CD14-positive monocyte (primary cell): ENCODE measurements around the gene CBLB. TPM values are rescaled to one million over a fixed set of nuclear protein-coding genes. Genes with fewer than 3 reads are reported as not detected.

Source experiments
- DNase-seq, 3 donors: peaks; one replicate each; pipeline ENCODE4 v3.0.0-alpha.2; 2011 to 2022
- H2AFZ ChIP-seq: 2 replicates; pipeline ENCODE4 v1.6.0; 2012; ENCODE audit warnings: mild to moderate bottlenecking, low read depth, low read length, inconsistent platforms; ENCODE audit not compliant: insufficient read depth, poor library complexity, severe bottlenecking
- H3K27ac ChIP-seq, 2 donors: 1 replicate in 1 of 2; 2 replicates in 1 of 2; pipeline ENCODE4 v1.5.1; 2012 to 2013; ENCODE audit warnings: low read length in 2 of 2, control low read depth in 1 of 2, inconsistent platforms in 1 of 2, low read depth in 1 of 2, mild to moderate bottlenecking in 1 of 2
- H3K27me3 ChIP-seq, 2 donors: one replicate each; pipeline versions ENCODE4 v1.6.0 to v1.6.1; 2011 to 2013; ENCODE audit warnings: low read length in 2 of 2; ENCODE audit not compliant: control insufficient read depth in 2 of 2, insufficient read depth in 2 of 2
- H3K36me3 ChIP-seq, 2 donors: replicated peaks in 1 of 2; 1 replicate in 1 of 2; 2 replicates in 1 of 2; pipeline versions ENCODE4 v1.5.1 to v1.6.1; 2012 to 2013; ENCODE audit warnings: low read length in 2 of 2, control low read depth in 1 of 2, inconsistent platforms in 1 of 2, mild to moderate bottlenecking in 1 of 2; ENCODE audit not compliant: insufficient read depth in 2 of 2, control insufficient read depth in 1 of 2
- H3K4me1 ChIP-seq, 2 donors: 1 replicate in 1 of 2; 2 replicates in 1 of 2; pipeline versions ENCODE4 v1.5.1 to v1.6.1; 2012 to 2013; ENCODE audit warnings: low read length in 2 of 2, control low read depth in 1 of 2, inconsistent platforms in 1 of 2, mild to moderate bottlenecking in 1 of 2, moderate library complexity in 1 of 2; ENCODE audit not compliant: insufficient read depth in 2 of 2, control insufficient read depth in 1 of 2
- H3K4me2 ChIP-seq: replicated peaks from 2 replicates; pipeline ENCODE3; 2012; ENCODE audit warnings: low read length, moderate library complexity, mild to moderate bottlenecking; ENCODE audit not compliant: poor library complexity, severe bottlenecking; ENCODE audit errors: extremely low read depth
- H3K4me3 ChIP-seq, 3 experiments: fragments of 200-600 bp in 1 of 3; sonication (generic) in 1 of 3; replicated peaks in 1 of 3; 1 replicate in 2 of 3; 2 replicates in 1 of 3; pipeline ENCODE4 v1.5.1; 2011 to 2013; ENCODE audit warnings: low read length in 3 of 3, mild to moderate bottlenecking in 3 of 3, control low read depth in 2 of 3, low read depth in 2 of 3, inconsistent platforms in 1 of 3, moderate library complexity in 1 of 3
- H3K79me2 ChIP-seq: 2 replicates; pipeline ENCODE4 v1.6.0; 2012; ENCODE audit warnings: mild to moderate bottlenecking, control low read depth, inconsistent platforms, low read length, moderate library complexity; ENCODE audit not compliant: insufficient read depth
- H3K9ac ChIP-seq: 2 replicates; pipeline ENCODE4 v1.6.0; 2017; ENCODE audit warnings: low read length, mild to moderate bottlenecking; ENCODE audit not compliant: insufficient read depth, poor library complexity, severe bottlenecking
- H3K9me3 ChIP-seq, 2 donors: replicated peaks in 1 of 2; 1 replicate in 1 of 2; 2 replicates in 1 of 2; pipeline versions ENCODE4 v1.5.1 to v1.6.1; 2012 to 2013; ENCODE audit warnings: low read length in 2 of 2, control low read depth in 1 of 2; ENCODE audit not compliant: control insufficient read depth in 1 of 2, insufficient read depth in 1 of 2
- H4K20me1 ChIP-seq: 2 replicates; pipeline ENCODE4 v1.6.0; 2012; ENCODE audit warnings: mild to moderate bottlenecking, low read length, control low read depth, moderate library complexity; ENCODE audit not compliant: insufficient read depth
- H3K27ac Mint-ChIP-seq, 7 donors: one replicate each; pipeline ENCODE4 v1.8.0; 2020; ENCODE audit warnings: mild to moderate bottlenecking in 7 of 7, mixed read lengths in 7 of 7, moderate library complexity in 6 of 7, inconsistent platforms in 2 of 7
- H3K27me3 Mint-ChIP-seq, 3 donors: one replicate each; pipeline ENCODE4 v1.8.0; 2021 to 2022; ENCODE audit warnings: low read depth in 3 of 3, mild to moderate bottlenecking in 3 of 3, mixed read lengths in 3 of 3, moderate library complexity in 3 of 3, inconsistent platforms in 1 of 3
- H3K36me3 Mint-ChIP-seq, 2 donors: one replicate each; pipeline ENCODE4 v1.8.0; 2020; ENCODE audit warnings: mixed read lengths in 2 of 2, inconsistent platforms in 1 of 2, mild to moderate bottlenecking in 1 of 2
- H3K4me1 Mint-ChIP-seq: one replicate; pipeline ENCODE4 v1.8.0; 2020; ENCODE audit warnings: mild to moderate bottlenecking, mixed read lengths
- H3K4me3 Mint-ChIP-seq, 2 donors: one replicate each; pipeline ENCODE4 v1.8.0; 2020; ENCODE audit warnings: mild to moderate bottlenecking in 2 of 2, mixed read lengths in 2 of 2, moderate library complexity in 1 of 2
- H3K9me3 Mint-ChIP-seq, 7 donors: one replicate each; pipeline ENCODE4 v1.8.0; 2020 to 2022; ENCODE audit warnings: mixed read lengths in 7 of 7, mild to moderate bottlenecking in 6 of 7, moderate library complexity in 6 of 7, inconsistent platforms in 2 of 7
- WGBS: methylation state at CpG from one replicate; pipeline ENCODE4 v1.1.5; 2013; ENCODE audit warnings: missing lambda C conversion rate; ENCODE audit not compliant: insufficient coverage; 5-methylcytosine and 5-hydroxymethylcytosine counted together
- intact Hi-C, 2 donors: fragments of 100-400 bp; cut with micrococcal nuclease; formaldehyde crosslinking; loops; one replicate each; pipeline versions ENCODE4 v1.15.0 to v1.15.1; 2023
- polyA plus RNA-seq, 3 donors: library from polyadenylated mRNA; depleted of rRNA in 1 of 3; unstranded in 2 of 3; stranded (reverse) in 1 of 3; fragments of 300-500 nt in 2 of 3; fragments of >200 nt in 1 of 3; fragmentation: Illumina TruSeq in 2 of 3; gene quantifications; 1 replicate in 2 of 3; 2 replicates in 1 of 3; pipeline ENCODE4 v1.2.3, GENCODE V29; 2012 to 2021
- TF ChIP-seq, protein P1 (sequence below): fragments of 200-600 bp; IDR thresholded peaks from one replicate; pipeline ENCODE4 v1.8.0; 2022; ENCODE audit warnings: antibody characterized with exemption, mild to moderate bottlenecking

The CBLB gene
- polyA plus RNA-seq, 3 donors = 1.6 to 8.1 (median 3.6) TPM

- no peaks in the 10 kb centered on the region for H3K79me2 ChIP-seq
- Mint-ChIP-seq H3K27me3 (peaks cover 0 to 6% (median 0%) of the 10 kb centered on the region in 3 donors), H3K27ac (peak overlapping the region in 1 of 7 donors; percentile 61), H3K4me3 (no peak overlapping the region), H3K9me3 (peaks cover 0 to 3% (median 0%) of the 10 kb centered on the region in 7 donors), H3K4me1 (no peaks in the 10 kb centered on the region), H3K36me3 (peaks cover 3 to 12% of the 10 kb centered on the region in 2 donors)
- no peak for DNase-seq
- no peaks in the 10 kb centered on the region for H4K20me1 ChIP-seq
- H3K27me3 ChIP-seq = no peaks in the 10 kb centered on the region
- H3K36me3 ChIP-seq = no peaks in the 10 kb centered on the region
- no peak overlapping the region for H3K4me3 ChIP-seq
- no peak overlapping the region for H3K4me2 ChIP-seq
- no peaks in the 10 kb centered on the region for H3K4me1 ChIP-seq
- TF ChIP-seq, protein P1, sequence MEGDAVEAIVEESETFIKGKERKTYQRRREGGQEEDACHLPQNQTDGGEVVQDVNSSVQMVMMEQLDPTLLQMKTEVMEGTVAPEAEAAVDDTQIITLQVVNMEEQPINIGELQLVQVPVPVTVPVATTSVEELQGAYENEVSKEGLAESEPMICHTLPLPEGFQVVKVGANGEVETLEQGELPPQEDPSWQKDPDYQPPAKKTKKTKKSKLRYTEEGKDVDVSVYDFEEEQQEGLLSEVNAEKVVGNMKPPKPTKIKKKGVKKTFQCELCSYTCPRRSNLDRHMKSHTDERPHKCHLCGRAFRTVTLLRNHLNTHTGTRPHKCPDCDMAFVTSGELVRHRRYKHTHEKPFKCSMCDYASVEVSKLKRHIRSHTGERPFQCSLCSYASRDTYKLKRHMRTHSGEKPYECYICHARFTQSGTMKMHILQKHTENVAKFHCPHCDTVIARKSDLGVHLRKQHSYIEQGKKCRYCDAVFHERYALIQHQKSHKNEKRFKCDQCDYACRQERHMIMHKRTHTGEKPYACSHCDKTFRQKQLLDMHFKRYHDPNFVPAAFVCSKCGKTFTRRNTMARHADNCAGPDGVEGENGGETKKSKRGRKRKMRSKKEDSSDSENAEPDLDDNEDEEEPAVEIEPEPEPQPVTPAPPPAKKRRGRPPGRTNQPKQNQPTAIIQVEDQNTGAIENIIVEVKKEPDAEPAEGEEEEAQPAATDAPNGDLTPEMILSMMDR = no peak
- H2AFZ ChIP-seq = no peak overlapping the region
- H3K9ac ChIP-seq = no peak overlapping the region
- intact Hi-C loops = no loop called here
- no CpG with 5 or more reads among the region's 1 CpG for WGBS
- no peaks in the 10 kb centered on the region for H3K9me3 ChIP-seq
- H3K27ac ChIP-seq = no peak overlapping the region
These were observed 94.2 kb downstream of the CBLB start for GRCh38 chr3:105774444-105775180.

DNA sequence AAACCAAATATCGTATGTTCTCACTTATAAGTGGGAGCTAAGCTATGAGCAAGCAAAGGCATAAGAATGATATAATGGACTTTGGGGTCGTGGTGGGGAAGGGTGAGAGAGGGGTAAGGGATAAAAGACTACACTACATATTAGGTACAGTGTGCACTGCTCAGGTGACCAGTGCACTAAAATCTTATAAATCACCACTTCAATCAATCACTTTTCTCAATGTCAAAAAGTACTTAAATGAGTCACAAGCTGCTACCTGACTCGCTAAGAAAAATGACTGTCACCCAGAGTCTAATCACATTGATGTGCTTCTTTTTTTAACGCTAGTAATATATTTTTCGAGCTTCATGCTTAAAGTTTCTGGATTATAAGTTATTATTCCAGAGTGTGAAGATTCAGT, 95.5 kb downstream of the CBLB start:
- H3K4me2 ChIP-seq = no peak overlapping the region
- H3K27me3 ChIP-seq = no peaks in the 10 kb centered on the region
- no peaks in the 10 kb centered on the region for H3K36me3 ChIP-seq
- H3K9ac ChIP-seq = no peak overlapping the region
- no peak for DNase-seq
- peaks cover 0 to 3% (median 0%) of the 10 kb centered on the region in 7 donors for H3K9me3 Mint-ChIP-seq
- H3K36me3 Mint-ChIP-seq = peaks cover 3 to 12% of the 10 kb centered on the region in 2 donors
- intact Hi-C loops = no loop called here
- H2AFZ ChIP-seq = no peak overlapping the region
- peaks cover 0 to 6% (median 0%) of the 10 kb centered on the region in 3 donors for H3K27me3 Mint-ChIP-seq
- no peaks in the 10 kb centered on the region for H3K4me1 ChIP-seq
- no peaks in the 10 kb centered on the region for H3K4me1 Mint-ChIP-seq
- no peaks in the 10 kb centered on the region for H4K20me1 ChIP-seq
- H3K27ac Mint-ChIP-seq = no peak overlapping the region
- TF ChIP-seq, protein P1 = no peak
- no peaks in the 10 kb centered on the region for H3K9me3 ChIP-seq
- WGBS = no CpG with 5 or more reads among the region's 5 CpGs
- no peak overlapping the region for H3K4me3 ChIP-seq
- no peaks in the 10 kb centered on the region for H3K79me2 ChIP-seq
- H3K4me3 Mint-ChIP-seq = no peak overlapping the region
- no peak overlapping the region for H3K27ac ChIP-seq
